HG03097 (cell line): ENCODE measurements around the gene CDHR5.
"Not testable (repeated sequence)": the region's sequence is repeated elsewhere in the genome, so short reads cannot be mapped to it uniquely, and the experiment has no call there.

ENCODE experiments used
- ATAC-seq: cut with Tn5 transposase; IDR thresholded peaks from one replicate; pipeline ENCODE4 v1.9.1; 2021; ENCODE audit not compliant: unreplicated experiment, low FRiP score

Gene CDHR5

DNA sequence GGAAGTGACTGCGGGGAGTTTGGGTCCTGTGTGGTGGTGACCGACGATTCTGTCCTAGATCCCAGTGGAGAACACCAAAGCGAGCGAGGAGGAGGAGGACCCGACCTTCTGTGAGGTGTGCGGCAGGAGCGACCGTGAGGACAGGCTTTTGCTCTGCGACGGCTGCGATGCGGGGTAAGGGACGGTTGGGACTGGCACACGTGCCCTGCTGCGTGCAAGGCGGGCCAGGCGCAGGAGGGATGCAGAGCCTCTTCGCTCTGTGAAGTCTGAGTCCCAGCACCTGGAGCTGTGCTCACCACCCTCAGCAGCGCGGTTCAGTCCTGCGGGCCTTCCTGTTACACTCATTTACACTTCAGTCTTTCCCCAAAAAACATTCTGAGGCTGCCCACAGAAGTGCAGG is 32.3 kb downstream of the CDHR5 start:
- no peak for ATAC-seq

DNA sequence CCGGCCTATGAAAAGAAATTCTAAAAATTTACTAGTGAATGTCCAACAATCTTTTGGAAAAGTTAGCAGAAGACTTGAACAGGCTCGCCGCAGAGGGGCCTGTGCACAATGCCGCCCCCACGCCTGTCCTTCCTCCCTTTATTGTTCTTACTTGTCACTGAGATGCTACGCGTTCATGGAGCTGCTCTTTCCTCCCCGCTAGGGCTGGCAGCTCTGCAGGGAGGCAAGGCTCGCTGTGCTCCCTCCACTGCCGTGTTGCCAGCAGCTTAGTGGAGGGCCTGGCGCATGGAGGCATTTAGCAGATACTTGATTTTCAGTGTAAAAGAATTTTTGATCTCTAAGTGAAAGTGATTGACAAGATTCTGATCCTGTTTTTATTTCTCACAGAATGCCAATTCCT is 33.8 kb downstream of the CDHR5 start:
- ATAC-seq: no peak

DNA sequence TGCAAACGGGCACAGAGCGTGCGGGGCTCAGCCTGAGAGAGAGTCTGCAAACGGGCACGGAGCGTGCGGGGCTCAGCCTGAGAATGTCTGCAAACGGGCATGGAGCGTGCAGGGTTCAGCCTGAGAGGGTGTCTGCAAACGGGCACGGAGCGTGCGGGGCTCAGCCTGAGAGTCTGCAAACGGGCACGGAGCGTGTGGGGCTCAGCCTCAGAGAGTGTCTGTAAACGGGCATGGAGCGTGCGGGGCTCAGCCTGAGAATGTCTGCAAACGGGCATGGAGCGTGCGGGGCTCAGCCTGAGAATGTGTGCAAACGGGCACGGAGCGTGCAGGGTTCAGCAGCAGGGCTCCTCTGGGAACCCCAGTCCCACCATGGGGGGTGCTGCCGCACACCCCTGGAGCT is 35.0 kb downstream of the CDHR5 start:
- no peak for ATAC-seq

DNA sequence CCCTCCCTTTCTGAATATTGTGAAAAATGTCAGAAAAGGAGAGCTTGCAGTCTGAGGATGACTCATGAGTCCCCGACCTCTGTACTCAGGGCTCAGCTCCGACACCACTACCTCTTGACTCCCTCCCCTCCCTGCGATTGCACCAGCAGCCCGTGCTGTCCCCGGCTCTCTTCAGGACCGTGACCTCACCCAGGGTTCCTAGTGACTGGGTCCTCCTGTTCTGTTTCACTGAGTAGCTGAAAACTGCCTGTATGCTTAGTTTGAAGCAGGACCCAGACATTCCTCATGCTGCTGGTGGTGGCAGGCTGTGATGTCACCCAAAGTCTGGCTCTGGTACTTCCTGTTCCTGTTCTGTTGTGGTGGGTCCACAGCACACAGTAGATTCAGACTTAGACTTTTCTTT is 36.8 kb downstream of the CDHR5 start:
- no peak for ATAC-seq

DNA sequence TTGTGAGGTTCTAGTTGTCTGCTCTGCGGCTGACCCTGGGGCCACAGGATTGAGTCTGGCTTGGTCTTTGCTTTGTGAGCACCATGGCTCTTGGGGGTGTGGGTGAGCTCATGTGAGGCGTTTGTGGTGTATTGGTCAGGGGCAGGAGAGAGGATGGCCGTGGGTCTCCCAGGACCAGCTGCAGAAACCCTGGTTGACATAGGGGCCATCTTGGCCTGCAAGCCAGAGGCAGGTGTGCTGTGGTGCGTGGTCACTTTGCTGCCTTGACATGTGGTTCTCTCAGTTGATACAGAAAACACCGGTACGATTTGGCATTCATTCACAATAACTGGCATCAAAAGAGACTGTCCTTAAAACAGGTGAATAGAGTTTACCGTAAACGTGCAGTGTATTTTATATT is 37.2 kb downstream of the CDHR5 start:
- ATAC-seq: no peak

DNA sequence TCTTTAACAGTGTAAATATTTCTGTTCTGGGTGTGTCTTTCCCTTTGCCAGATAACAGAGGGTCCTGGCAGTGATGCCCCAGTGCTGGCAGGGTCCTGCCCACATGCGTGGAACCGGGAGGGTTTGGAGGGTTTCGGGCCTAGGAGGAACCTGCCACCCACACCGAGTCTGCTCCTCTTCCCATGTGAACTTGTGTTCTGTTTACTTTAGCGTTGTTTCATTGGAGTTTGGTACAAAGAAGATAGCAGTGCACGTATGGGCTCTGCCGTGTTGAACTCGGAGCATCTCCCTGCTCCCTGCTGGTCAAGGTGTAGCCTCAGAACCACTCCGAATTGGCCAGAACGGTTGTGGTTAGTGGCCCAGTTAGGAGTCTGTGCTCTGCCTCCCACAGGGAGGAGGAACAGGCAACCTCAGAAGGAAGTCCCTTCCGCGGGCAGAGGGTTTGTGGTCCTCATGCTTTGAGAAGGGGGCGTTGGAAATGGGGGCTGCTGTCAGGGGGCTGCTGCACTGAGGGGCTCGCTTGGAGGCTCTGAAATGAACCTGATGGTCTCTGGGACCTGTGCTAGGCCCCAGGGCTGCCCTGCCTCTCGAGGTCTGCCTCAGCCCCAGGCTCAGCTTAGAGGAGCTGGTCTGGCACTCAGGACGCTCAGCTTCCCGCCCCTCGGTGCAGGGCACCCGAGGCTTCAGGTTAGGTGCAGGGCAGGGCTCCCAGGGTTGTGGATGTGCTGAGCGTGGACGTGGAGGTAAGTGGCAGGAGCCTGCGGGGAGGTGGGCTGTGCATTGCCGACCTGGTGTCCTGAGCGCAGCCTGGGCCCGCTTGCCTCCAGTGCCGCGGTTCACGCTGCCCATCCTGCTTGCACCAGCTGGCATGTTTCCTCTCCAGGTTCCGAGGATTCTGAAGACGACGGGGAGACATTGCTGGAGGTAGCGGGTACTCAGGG is 38.1 kb downstream of the CDHR5 start:
- no peak for ATAC-seq

DNA sequence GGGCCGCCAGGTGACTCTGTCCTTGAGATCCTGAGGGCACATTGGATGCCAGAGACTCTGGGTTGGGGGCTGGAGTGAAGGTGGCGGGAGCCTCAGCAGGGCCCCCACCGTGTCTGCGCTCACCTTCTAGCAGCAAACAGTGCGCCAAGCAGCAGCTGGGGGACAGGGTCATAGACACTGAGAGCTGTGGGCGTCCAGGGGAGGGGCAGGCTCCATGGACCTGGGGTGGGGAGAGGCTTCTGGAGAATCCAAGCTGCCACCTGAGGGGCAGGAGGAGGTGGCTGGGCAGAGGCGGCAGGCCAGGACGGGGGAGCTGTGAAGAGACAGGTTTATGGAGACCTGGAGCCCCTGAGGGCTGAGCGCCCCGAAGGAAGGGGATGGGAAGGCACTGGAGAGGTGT is 40.5 kb downstream of the CDHR5 start:
- ATAC-seq: no peak

DNA sequence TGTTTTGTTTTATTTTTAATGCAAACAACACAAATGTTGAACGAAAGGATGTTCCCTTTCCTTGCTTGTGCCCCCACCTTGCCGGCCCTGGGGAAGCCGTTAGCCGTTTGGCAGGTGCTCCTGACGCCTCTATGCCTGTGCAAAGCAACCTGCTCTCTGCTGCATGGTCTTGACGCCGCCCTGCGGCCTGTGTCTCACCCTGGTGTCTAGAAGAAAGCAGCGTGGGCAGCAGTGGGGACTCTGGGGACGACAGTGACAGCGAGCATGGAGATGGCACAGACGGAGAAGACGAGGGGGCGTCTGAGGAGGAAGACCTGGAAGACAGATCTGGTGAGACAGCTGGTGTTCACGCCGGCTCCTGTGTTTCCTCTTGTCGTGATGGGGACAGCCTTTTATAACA is 43.0 kb downstream of the CDHR5 start:
- no peak for ATAC-seq

DNA sequence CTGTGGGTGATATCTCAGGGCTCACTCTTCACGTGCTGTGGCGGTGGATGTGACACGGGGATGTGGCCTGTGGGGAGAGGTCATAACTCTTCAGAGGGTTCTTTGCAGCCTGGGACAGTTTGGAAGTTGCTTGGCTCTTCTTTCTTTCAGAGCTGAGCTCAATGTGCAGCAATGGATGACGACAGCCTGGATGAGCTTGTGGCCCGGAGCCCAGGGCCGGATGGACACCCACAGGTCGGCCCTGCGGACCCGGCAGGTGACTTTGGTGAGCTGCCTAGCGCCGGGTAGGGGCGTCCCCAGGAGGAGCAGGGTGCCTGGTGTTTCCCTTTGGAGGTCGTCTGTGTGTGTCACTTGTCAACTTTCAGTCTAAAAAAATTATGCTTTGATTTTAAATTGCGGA is 43.4 kb downstream of the CDHR5 start:
- ATAC-seq: no peak

DNA sequence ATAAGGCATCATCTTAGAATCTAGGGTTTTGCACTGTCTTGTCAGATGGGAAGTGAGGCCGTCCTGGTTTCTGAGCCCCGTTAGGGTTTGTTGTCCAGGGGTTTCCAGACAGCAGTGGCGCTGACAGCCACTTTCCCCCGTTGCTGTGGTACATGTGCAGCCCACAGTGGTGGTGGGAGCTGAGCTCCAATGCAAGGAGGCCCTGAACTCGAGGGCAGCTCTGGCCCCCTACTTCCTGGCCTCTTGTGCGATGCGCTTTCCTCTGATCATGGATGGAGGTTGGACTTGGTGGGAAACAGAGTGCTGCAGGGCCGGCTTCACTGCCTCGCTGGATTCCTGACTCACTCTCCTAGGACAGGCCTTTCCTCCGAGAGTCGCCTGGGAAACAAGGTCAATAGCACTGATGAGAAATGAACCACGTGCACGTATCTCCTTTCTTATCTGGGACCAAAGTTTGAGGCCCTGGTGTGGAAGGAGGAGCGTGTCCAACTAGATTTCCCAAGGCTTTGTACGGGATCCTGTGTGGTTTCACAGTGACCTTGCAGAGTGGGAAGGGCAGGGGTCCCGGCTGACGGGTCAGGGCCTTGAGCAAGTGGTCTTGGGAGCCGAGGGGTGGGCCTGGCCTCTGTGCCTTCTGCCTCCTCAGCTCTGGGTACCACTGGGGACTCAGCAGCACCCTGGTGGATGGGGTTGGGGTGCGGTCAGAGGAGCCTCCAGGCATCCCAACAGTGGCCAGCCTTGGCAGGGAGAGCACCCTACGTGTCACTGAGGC is 44.7 kb downstream of the CDHR5 start:
- ATAC-seq: no peak

DNA sequence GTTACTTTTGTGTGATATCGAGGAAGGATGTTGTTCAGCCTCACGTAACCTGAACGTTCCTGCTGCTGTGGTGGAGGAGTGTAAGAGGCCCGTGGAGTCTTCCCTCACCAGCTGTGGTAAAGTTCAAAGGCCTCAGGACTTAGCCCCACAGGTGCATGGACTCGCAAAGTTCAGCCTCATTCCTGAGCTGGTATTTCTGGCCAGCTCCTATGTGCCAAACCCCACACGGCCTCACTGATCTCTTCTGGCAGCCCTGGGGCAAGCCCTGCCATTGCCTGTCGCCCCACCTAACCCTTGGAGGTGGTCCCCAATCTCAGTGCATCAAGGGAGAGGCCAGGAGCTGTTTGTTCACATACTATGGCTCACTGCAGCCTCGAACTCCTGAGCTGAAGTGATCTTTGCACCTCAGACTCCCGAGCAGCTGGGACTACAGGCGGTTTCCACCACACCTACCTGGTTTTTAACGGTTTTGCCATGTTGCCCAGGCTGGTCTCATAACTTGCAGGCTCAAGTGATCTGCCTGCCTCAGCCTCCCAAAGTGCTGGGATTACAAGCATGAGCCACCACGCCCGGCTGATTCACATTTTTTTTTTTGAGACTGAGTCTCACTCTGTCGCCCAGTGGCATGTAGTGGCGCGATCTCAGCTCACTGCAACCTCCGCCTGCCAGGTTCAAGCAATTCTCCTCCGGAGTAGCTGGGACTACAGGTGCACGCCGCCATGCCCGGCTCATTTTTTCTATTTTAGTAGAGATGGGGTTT is 46.3 kb downstream of the CDHR5 start:
- ATAC-seq: no peak

DNA sequence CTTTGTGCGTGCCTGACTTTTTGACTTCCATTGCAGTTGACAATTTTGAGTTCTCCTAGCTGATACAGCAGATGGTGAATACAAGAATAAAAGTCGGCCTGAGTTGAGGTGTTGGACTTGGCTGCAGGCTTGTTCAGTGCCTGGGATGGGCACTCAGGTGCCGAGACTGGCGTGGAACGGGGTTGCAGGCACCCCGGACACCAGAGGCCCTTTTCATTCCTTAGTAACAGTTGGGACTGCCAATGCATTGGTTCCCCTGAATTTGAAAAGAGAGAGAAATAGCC is 47.2 kb downstream of the CDHR5 start:
- no peak for ATAC-seq

DNA sequence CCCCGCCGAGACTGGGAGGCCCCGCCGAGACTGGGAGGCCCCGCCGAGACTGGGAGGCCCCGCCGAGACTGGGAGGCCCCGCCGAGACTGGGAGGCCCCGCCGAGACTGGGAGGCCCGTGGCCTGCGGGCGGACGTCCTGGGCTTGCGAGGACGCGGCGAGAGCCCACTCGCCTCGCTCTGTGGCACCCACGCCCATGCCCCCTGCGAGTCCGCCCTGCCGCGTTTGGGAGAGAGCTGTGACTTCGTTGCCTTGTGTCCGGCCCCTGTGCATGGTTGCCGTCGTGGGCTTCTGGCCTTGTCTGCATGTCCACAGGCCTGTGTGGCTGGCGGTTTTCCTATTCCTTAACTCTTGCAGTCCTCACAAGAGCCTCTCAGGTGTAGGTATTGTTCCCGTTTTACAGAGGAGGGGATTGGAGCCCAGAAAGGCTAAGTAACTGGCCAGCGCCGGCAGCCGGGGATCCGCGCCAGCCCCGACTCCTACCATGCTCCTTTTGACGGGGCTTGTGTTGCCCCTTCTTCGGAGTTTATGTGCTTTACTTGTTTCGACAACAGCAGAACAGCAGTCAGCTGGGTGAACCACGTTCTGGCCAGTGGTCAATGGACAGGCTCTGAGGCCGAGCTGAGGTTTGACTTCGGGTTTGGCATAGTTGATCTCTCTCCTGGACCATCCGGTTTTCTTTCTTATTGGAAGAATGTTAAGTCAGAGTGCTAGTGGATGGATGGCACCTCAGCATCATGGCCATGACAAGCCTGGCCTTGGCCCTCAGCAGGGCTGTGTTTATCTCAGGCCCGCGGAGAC is 47.7 kb downstream of the CDHR5 start:
- ATAC-seq: no peak

DNA sequence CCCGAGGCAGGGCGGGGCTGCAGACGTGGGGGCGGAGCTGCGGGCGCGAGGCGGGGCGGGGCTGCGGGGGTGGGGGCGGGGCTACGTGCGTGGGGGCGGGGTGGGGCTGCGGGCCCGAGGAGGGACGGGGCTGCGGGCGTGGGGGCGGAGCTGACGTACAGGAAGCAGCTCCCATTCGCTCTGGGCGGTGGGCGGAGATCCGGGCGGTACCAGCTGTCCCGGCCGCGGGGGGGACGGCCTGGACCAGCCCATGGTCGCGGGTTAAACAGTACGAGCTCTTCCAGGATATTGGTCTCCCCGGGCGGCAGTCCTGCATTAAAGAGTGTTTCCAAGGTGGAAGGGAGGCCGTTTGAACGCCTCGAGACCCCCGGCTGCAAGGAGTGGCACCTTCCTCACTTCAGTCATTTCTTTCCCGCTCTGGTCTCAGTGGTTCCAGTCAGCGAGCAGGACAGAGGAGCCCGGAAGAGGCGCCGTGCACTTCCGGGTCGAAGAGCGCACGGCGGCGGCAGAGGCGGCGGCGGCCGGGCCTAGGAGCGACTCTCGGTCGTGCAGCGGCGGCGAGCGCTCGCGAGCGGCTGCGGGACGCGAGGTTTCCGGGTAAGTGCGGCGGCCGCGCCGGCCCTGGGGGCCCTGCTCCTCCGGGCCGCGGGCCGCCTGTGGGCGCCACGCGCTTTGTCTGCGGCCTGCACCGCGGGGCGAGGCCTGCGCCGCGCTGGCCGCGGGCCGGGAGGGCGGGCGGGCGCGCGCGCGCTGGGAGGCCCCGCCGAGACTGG is 48.6 kb downstream of the CDHR5 start, which contains the start of gene PHRF1:
TSS of gene PHRF1 (plus strand) at position 475 of the 773 bp plus-strand sequence. CDS start 5,043 bp downstream, outside the sequence.
- ATAC-seq: peak; percentile 79

DNA sequence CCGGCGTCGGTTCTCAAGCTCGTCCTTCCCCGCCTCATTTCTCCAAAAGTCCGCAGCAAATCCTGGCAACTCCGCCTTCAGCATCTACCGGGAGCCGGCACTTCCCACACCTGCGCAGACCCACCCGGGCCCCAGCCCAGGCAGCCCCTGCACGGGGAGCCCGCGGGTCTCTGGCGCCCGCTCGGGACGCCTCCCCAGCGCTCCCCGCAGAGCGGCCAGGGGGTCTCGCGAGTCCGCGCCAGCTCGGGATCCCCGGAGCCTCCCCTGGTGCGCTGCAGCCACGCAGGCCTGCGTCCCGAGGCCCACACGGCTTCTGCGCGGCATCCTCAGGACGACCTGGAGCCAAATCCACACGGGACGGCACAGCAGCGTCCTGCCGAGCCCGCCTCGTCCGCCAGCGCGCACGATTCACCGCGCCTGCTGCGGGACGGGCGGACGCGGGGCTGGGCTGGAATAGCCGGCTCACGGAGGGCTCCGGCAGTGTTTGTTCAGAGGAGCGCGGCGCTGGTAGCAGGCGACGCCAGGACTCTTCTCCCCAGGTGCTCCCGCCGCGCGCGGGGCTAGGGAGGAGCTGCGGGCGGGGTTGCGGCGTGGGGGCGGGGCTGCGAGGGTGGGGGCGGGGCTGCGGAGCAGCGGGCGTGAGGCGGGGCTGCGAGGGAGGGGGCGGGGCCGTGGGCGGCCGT is 49.3 kb downstream of the CDHR5 start:
- no peak for ATAC-seq

DNA sequence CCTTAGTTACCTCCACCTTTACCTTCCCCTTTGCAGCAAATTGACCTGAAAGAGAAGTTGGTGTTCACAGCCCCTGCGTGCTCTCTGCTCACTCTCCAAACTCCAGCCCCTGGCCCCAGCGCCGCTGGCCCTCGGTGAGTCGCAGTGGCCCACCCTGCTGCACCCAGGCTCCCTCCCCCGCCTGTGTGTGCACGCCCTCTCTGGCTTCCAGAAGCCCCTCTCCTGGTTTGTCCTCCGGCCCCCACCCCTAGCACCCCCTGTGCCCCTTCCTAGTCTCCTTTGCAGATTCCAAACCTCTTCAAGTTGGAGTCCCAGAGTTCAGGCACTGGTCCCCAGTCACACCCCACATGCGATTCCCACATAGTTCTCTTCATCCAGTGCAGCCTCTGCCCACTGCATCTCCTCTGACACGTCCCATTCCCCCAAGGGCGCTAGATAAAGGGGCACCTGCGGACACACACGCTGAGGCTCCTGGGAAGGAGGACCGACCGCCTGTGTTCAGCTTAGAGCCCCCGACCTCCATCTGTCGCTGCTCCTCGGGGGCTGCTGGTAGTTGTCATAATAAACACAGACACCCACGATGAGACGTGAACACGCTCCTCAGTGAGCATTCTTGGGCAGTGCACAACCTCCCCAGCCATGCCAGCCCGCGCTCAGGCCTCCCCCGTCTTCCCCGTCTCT is 50.0 kb downstream of the CDHR5 start:
- no peak for ATAC-seq

DNA sequence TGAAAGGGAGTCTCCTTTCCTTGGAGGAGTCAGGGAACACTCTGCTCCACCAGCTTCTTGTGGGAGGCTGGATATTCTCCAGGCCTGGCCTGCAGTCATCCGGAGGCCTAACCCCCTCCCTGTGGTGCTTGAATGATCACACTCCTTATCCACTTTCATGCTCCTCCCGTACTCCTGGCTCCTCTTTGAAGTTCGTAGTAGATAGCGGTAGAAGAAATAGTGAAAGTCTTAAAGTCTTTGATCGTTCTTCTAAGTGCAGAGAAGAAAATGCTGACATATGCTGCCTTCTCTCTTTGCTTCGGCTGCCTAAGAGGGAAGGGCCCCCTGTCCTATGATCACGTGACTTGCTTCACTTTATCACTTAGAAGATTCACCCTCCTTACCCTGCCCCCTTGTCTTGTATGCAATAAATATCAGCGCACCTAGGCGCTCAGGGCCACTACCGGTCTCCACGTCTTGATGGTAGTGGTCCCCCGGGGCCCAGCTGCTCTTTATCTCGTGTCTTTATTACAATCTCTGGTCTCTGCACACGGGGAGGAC is 50.7 kb downstream of the CDHR5 start:
- ATAC-seq: not testable (repeated sequence)

DNA sequence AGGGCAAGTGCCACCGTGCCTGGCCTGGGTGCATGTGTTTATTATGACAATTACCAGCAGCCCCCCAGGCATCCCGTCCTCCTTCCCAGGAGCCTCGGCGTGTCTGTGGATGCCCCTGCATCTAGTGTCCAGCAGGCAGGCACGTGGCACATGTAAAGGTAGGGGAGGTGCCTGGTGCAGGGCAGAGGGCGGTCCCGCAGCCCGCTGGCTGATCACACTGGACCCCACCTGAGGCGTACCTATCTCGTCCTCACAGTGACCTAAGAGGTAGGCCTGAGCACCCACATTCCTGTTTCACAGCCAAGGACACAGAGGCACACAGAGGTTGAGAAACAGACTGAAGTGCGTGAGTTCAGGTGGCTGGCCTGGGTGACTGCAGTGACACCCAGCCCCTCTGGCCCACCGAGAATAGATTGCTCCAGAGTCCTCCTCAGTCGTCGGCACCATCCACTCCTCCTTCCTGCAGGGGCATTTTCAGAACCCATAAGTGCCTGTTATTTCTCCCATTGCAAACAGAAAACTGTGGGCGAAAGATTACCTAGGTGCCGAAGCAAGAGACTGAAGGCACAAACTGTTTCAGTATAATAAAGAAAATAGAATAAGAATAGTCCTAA is 51.5 kb downstream of the CDHR5 start:
- ATAC-seq: no peak
